Thyroid gland (tissue), 4 donors: ENCODE data around the gene ESRRB.

Experiments used
- CTCF ChIP-seq, 6 experiments: fragments of 200-600 bp in 3 of 6; fragments of 450-650 bp in 3 of 6; sonication (generic) in 3 of 6; IDR thresholded peaks; one replicate each; pipeline ENCODE4 v1.5.1; 2016 to 2019; ENCODE audit warnings: antibody characterized with exemption in 6 of 6, mild to moderate bottlenecking in 2 of 6, inconsistent platforms in 1 of 6, moderate library complexity in 1 of 6
- POLR2A ChIP-seq, 2 donors: fragments of 450-650 bp; IDR thresholded peaks; one replicate each; pipeline ENCODE4 v1.6.1; 2017; ENCODE audit warnings: antibody characterized with exemption in 2 of 2, mild to moderate bottlenecking in 2 of 2, moderate library complexity in 1 of 2

- TF ChIP-seq POLR2A (IDR thresholded peaks at IDR 0.05) (no peak), CTCF (IDR thresholded peaks at IDR 0.05) (no peak)
These were observed 44.9 kb downstream of the ESRRB start for GRCh38 chr14:76420827-76421226.
